Thyroid gland (tissue), 4 donors: ENCODE measurements around the gene ZNF785.

Experiments used
- POLR2A ChIP-seq, 2 donors: fragments of 450-650 bp; IDR thresholded peaks; one replicate each; pipeline ENCODE4 v1.6.1; 2017; ENCODE audit warnings: antibody characterized with exemption in 2 of 2, mild to moderate bottlenecking in 2 of 2, moderate library complexity in 1 of 2
- TF ChIP-seq, protein P1 (sequence below), 6 experiments: fragments of 200-600 bp in 3 of 6; fragments of 450-650 bp in 3 of 6; sonication (generic) in 3 of 6; IDR thresholded peaks; one replicate each; pipeline ENCODE4 v1.5.1; 2016 to 2019; ENCODE audit warnings: antibody characterized with exemption in 6 of 6, mild to moderate bottlenecking in 2 of 6, inconsistent platforms in 1 of 6, moderate library complexity in 1 of 6

DNA sequence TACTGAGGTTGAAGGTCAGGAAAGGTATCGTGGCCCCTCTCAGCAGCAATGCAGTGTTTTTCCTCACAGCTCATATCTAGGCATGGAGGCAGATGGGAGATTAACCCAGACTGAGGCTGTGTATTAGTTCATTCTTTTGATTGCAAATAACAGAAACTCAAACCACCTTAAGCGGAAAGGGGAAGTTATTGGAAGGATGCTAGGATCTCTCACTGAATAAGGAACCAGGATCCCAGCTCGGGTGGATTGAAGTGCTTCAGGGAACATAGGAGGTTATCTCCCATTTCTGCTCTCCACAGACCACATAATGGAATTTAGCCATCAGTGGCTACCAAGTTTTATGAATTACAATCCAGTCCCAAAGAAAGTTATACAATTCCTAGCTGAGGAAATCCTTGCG is 16.5 kb upstream of the ZNF785 start:
- TF ChIP-seq, protein P1, sequence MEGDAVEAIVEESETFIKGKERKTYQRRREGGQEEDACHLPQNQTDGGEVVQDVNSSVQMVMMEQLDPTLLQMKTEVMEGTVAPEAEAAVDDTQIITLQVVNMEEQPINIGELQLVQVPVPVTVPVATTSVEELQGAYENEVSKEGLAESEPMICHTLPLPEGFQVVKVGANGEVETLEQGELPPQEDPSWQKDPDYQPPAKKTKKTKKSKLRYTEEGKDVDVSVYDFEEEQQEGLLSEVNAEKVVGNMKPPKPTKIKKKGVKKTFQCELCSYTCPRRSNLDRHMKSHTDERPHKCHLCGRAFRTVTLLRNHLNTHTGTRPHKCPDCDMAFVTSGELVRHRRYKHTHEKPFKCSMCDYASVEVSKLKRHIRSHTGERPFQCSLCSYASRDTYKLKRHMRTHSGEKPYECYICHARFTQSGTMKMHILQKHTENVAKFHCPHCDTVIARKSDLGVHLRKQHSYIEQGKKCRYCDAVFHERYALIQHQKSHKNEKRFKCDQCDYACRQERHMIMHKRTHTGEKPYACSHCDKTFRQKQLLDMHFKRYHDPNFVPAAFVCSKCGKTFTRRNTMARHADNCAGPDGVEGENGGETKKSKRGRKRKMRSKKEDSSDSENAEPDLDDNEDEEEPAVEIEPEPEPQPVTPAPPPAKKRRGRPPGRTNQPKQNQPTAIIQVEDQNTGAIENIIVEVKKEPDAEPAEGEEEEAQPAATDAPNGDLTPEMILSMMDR (IDR thresholded peaks at IDR 0.05): no peak
- no peak for TF ChIP-seq POLR2A (IDR thresholded peaks at IDR 0.05)
